ENCODE measurements around the gene SNAI3. TPM values are rescaled to one million over a fixed set of nuclear protein-coding genes. Genes with fewer than 3 reads are reported as not detected.

The SNAI3 gene
- total and polyA plus RNA-seq, 2 experiments from 2014 or later, result 10.3 to 19.4 TPM

DNA sequence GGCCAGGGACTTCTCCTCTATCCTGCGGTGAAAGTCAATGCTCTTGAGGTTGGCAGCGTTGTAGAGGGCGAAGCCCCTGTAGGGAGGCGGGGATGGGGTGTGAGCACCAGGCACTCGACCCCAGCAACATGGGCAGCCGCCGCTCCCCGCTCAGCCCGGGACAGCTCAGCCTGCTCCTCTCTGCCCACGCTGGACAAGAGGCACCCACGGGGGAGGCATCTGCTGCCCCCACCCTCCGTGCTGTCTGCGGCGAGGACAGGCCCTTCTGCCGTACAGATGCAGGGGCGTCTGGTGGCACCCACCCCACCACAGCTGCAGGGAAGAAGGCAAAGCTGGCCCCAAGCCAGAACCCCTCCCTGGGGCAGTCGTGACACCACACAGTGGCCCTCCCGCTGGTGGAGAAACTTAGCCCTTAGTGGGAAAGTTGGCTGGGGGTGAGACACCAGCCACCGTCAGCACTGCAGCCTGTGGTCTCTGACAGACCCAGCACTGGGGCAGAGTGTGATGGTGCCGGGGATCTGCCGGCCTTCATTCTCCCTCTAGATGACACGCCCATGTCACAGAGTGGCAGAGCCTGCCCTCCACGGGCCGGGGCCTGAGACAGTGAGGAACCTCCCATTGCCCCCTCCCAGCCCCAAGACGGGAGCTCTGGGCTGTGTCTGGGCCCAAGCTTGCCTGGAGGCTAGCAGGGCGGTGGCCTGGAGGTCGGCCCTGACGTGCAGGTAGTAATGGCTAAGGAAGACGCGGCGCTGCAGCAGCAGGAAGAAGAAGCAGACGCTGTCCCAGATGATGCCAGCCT, 39.5 kb upstream of the SNAI3 start:
- Histone ChIP-seq H4K20me1 (replicated peaks; ENCODE audit: insufficient read depth) (no peaks in the 10 kb centered on the region), H3K4me1 (ENCODE audit: insufficient read depth) (no peaks in the 10 kb centered on the region), H3K27me3 (ENCODE audit: insufficient read depth) (no peaks in the 10 kb centered on the region), H3K9me2 (ENCODE audit: insufficient read depth) (no peaks in the 10 kb centered on the region), H3K36me3 (ENCODE audit: insufficient read depth) (no peaks in the 10 kb centered on the region), H3F3A (replicated peaks; ENCODE audit: low read depth) (no peaks in the 10 kb centered on the region), H3K4me3 (no peak overlapping the region), H3K4me2 (no peak overlapping the region), H3K79me2 (replicated peaks; ENCODE audit: insufficient read depth) (no peaks in the 10 kb centered on the region), H2AFZ (no peak overlapping the region), H3K27ac (ENCODE audit: low read depth) (no peak overlapping the region)
- H3K4me3 Mint-ChIP-seq, result no peak overlapping the region
- H3K9me3 Mint-ChIP-seq, result no peaks in the 10 kb centered on the region
- peaks cover 16% of the 10 kb centered on the region for H3K27me3 Mint-ChIP-seq (ENCODE audit: insufficient read depth, low read depth, poor library complexity)
- DNase-seq (ENCODE audit: low spot score) (no peak), ATAC-seq (no peak)
- no peaks in the 10 kb centered on the region for H3K4me1 Mint-ChIP-seq
- no peak overlapping the region for H3K27ac Mint-ChIP-seq
- H3K36me3 Mint-ChIP-seq (ENCODE audit: low read depth), result peaks cover 7% of the 10 kb centered on the region
- TF ChIP-seq REST (IDR thresholded peaks at IDR 0.05; ENCODE audit: unreplicated experiment) (no peak), STAT1 (IDR thresholded peaks at IDR 0.05; ENCODE audit: unreplicated experiment) (no peak), CREB1 (CRISPR knock-in tag; IDR thresholded peaks at IDR 0.05; ENCODE audit: low read depth) (no peak), CTCF (conservative IDR thresholded peaks at IDR 0.05; ENCODE audit: low read depth in 2 of 2) (no peak), ZNF114 (CRISPR knock-in tag; IDR thresholded peaks at IDR 0.05) (no peak), NANOG (IDR thresholded peaks at IDR 0.05; ENCODE audit: borderline replicate concordance) (no peak), EZH2phosphoT487 (IDR thresholded peaks at IDR 0.05; ENCODE audit: unreplicated experiment) (no peak), ZNF331 (CRISPR knock-in tag; IDR thresholded peaks at IDR 0.05; ENCODE audit: low read depth) (no peak), EZH2 (IDR thresholded peaks at IDR 0.05; ENCODE audit: low read depth, unreplicated experiment) (no peak), POLR2AphosphoS5 (IDR thresholded peaks at IDR 0.05; ENCODE audit: low read depth) (no peak), JUNB (IDR thresholded peaks at IDR 0.05; ENCODE audit: unreplicated experiment) (no peak), ZNF462 (CRISPR knock-in tag; IDR thresholded peaks at IDR 0.05) (no peak)
- TF ChIP-seq, protein P1, sequence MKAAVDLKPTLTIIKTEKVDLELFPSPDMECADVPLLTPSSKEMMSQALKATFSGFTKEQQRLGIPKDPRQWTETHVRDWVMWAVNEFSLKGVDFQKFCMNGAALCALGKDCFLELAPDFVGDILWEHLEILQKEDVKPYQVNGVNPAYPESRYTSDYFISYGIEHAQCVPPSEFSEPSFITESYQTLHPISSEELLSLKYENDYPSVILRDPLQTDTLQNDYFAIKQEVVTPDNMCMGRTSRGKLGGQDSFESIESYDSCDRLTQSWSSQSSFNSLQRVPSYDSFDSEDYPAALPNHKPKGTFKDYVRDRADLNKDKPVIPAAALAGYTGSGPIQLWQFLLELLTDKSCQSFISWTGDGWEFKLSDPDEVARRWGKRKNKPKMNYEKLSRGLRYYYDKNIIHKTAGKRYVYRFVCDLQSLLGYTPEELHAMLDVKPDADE (IDR thresholded peaks at IDR 0.05), result no peak

All from GM23338 (cell line).